Peyer's patch (tissue), 4 donors: Measurements from ENCODE around the gene PKNOX2.

Experiments used
- CTCF ChIP-seq, 6 experiments: fragments of 450-650 bp in 4 of 6; fragments of 200-600 bp in 2 of 6; sonication (generic) in 1 of 6; IDR thresholded peaks; one replicate each; pipeline ENCODE4 v1.5.1; 2017 to 2019; ENCODE audit warnings: antibody characterized with exemption in 6 of 6, mild to moderate bottlenecking in 3 of 6, moderate library complexity in 1 of 6
- POLR2A ChIP-seq, 2 donors: fragments of 450-650 bp; IDR thresholded peaks; one replicate each; pipeline ENCODE4 v1.5.1; 2017; ENCODE audit warnings: antibody characterized with exemption in 2 of 2, mild to moderate bottlenecking in 2 of 2, moderate library complexity in 2 of 2

DNA sequence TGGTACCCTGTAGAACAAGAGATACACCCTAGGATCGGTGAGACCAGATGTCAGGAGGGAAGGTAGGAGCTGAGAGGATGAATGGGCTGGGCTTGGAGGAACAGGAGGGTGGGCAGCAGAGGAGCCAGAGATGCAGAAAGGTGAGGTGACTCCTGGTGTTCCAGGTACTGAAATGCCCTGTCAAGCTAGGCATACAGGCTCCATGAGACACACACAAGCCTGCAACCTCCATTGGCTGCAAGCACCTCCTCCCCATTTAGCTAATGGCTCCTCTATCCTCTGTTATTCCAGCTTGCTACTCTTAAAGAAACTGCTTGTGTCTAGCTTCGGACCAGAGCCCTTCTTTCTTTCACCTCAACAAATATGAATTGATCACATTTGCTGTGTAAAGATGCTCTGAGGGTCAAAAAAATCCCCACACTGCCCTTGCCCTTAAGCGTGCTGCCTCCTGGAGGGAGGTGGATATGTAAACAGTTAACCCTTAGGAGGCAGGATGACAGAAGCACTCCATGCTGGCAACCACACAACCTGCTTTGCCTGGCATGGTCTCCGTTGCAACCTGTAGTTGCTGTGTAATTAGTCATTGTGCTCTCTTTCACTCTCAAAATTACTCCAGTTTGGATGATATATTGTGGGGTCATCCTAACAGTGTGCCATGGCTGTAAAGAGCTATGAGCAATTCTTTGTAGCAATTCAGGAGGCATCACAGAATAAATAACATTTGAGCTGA, 156.0 kb downstream of the PKNOX2 start:
- TF ChIP-seq CTCF (IDR thresholded peaks at IDR 0.05) (no peak), POLR2A (IDR thresholded peaks at IDR 0.05) (no peak)
